Left renal pelvis (tissue), 4 donors: ENCODE measurements around the gene DNAH17. TPM values are rescaled to one million over a fixed set of nuclear protein-coding genes. Genes with fewer than 3 reads are reported as not detected.

Source experiments
- DNase-seq, 4 donors: peaks; one replicate each; pipeline ENCODE4 v3.0.0-alpha.2; 2013; ENCODE audit warnings: low read depth in 4 of 4, low spot score in 3 of 4
- polyA plus RNA-seq, 4 donors: library from polyadenylated mRNA; unstranded; fragments of 120-200 nt; gene quantifications; one replicate each; pipeline ENCODE4 v1.2.1, GENCODE V29; 2013; ENCODE audit not compliant: insufficient read length in 4 of 4

Gene DNAH17
- polyA plus RNA-seq, 4 donors, result 1.5 to 4.8 (median 2.2) TPM

DNA sequence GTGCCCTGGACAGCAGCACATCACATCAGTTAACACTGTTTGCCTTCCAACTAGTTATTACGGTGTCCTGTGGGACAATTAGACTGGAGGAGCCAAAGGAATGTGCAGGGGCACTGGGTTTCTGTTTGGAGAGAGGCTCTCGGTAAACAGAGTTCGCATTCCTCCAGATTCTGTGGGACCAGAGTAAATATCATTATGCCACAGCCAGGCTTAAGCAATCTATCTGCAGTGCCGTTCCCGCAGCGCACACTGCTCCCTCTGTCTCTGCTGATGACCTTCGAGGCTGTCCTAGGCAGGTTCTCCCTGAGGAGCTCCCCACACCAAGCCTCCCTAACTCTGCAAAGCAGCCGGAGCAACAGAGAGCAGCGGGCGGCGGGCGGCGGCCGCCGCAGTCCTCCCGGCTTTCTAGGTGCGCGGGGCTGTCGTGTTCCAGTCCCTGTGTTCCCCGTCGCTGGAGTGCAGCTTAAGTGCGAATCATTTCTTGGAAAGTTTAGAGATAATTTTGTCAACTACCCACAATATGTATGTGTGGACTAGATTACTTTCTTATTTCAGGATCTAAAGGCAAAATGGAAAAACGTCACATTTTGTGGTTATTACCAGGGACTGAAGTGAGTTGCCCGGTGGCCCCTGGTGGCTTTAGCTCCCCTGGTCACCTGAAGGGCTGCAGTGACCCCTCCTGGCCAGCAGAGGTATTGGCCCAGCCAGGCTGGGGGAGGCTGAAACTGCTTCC lies 155.5 kb downstream of the DNAH17 start:
- no peak for DNase-seq

DNA sequence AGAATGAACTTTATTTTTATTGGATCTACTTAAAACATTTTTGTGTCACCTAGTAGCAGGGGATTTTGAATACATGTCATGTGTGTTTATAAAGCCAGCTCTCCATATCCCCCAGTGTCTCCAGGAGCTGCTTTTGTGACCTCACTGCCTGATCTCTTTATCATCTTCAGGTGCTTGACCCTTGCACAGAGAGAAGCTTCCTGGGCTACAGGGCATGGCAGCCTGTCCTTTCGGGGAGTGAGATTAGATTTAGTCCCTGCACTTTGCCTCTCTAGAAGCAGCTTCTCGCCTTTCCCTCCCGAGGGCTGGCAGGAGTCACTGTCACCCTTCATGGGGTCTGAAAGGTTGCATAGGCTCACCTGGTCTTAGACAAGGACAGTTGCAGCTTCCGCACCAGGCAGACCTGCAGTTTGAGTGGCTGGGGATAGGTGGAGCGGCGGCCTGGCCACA lies 156.1 kb downstream of the DNAH17 start:
- no peak for DNase-seq

DNA sequence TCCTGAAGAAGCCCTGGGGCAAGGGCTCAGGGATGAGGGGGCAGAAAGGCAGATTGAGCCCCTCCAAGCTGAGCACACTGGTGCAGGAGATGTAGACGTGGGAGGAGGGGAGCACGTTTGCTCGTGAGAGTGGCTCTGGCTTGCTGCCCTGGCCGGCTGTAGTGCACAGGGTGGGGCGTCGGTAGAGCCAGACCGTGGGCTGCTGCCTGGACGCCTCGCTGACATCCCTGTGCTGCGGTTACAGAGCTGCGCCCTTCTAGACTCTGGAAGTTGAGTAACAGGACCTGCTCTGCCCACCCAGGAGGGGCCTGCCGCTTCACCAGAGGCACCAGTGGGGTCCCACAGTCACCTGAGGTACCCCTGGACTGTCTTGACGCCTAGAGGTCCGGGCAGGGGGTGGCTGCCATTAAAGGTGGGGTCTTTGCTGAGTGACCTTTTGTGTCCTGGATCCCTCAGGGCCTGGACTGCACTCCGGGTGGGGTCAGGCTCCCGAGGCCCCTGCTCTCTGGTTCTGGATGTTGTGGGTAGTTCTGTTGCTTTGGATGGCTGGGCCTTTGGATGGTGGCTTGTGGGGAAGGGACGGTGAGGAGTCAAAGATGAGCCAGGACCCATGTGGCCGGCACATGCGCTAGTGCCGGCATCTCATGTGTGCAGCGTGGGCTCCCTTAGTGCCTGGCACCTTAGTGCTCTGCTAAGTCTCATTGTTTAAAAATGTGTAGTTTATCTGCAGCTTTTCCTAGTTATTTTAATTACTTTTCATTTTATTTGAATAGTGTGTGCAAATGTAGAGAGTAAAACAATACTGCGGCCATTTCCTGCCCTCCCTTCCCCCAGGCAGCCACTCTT lies 157.0 kb downstream of the DNAH17 start:
- DNase-seq, result no peak

DNA sequence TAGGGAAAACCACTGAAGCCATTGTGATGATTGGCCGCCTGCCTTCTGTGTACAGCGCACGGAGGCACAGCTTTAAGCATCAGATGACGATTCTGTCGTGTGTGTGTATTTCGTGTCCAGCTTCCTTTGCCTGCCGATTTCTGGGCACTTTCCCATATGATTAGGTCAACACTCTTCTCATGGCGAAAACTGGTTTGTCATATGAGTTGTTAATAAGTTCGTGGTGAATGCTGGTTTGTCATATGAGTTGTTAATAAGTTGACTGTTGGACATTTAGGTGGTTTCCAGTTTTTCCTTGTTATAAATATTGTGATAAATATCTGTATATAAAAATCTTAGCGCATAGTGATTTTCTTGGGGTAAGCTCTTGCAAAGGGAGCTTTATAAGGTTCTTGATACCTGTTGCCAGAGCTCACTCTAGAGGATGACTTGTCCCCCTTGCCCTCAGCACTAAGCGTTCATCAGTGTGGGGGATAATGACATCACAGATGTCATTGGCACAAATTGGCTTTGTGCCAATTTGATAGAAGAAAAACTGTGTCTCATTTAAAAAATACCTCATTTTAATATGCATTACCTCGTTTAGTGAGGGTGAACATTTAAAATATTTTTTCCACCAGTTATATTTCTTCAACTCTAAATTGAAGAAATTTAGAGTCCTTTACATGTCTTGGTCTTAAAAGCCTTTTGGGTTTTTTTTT lies 158.7 kb downstream of the DNAH17 start:
- DNase-seq, result no peak

DNA sequence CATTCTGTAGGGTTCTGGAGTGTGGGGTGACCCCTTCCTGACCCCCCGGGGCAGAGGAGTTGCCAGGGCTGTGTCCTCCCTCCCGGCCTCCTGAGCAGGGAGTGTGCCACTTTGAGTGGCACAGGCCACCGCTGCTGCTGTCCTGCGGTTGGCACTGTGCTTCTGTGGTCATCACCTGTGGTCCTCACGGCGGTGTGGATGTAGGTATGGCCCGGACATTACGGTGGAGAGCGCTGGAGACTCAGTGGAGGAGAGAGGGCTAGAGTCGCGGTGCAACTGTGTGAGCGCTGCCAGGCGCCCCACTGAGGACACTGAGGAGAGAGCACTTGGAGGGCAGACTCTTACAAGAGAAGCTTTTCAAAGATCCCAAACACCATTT lies 159.7 kb downstream of the DNAH17 start:
- no peak for DNase-seq

DNA sequence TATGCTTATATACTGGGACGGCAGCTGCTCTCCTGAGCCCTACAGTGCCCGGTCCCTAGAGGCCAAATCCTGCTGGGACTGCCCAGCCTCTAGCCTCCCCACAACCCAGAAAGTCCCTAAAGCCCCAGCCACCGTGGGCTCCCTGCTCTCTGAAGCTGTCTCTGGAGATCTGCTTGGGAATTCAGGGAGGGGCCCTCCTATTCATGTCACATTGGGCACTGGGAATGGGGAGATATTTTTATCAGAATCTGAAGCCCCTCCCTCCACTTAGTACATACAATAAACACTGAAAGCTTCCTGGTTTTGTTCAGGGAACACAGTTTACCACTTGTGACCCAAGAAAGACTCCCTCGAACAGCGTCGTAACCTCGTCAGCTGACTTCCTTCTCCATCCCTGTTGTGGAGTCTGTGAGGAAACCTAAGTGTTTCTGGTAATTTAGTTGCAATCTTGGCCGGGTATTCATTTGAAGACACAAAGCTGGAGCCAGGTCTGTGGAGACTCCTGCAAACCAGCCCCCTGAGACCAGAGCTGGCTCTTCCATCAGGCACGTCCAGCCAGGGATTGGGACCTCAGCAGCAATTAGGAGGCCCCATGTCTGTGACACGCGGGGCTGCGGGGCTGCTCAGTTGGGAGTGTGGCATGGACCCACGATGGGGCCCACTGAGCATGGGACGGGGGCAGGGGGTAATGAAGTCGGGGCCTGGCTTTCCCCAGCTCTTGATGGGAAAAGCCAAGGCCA lies 160.2 kb downstream of the DNAH17 start:
- no peak for DNase-seq

DNA sequence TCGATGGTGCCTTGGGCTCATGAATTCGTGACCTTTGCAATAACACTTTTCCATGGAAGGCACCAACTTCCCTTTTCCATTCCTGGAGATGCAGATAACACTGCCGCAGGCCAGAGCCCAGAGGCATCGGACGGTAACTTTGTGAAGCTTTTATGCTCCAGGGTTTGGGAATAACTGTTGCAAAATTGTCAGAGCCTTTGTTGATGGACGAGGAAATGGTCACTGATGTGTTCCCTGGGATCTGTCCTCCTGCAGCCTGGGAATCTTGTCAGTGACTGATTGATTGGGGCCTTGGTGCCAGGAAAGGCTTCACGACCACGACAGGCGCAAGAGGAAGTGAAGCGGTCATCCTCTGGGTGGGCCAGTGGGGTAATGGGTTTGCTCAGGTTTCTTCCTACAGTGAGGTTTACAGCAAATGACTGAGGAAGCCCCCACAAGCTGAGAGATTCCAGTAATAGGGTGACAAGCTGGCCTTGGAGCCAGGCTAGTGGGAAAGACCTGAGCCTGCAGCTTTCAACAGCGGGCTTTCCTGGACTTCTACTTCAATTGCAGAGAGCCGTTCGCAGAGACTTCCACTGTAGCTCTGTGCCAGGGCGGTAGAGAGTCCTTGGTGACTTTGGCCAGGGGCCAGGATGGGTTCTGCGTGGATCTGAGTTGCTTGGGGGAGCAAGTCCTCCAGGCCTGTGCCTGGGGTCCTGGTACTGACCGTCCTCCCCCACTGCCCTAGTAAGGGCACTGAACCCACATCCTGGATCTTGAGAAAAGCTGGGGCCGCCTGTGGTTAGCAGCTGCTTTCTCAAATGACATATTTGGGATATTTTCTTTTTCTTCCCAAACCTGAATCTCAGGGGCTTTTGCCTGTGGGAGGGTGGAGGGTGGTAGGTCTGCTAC lies 161.1 kb downstream of the DNAH17 start:
- no peak for DNase-seq

DNA sequence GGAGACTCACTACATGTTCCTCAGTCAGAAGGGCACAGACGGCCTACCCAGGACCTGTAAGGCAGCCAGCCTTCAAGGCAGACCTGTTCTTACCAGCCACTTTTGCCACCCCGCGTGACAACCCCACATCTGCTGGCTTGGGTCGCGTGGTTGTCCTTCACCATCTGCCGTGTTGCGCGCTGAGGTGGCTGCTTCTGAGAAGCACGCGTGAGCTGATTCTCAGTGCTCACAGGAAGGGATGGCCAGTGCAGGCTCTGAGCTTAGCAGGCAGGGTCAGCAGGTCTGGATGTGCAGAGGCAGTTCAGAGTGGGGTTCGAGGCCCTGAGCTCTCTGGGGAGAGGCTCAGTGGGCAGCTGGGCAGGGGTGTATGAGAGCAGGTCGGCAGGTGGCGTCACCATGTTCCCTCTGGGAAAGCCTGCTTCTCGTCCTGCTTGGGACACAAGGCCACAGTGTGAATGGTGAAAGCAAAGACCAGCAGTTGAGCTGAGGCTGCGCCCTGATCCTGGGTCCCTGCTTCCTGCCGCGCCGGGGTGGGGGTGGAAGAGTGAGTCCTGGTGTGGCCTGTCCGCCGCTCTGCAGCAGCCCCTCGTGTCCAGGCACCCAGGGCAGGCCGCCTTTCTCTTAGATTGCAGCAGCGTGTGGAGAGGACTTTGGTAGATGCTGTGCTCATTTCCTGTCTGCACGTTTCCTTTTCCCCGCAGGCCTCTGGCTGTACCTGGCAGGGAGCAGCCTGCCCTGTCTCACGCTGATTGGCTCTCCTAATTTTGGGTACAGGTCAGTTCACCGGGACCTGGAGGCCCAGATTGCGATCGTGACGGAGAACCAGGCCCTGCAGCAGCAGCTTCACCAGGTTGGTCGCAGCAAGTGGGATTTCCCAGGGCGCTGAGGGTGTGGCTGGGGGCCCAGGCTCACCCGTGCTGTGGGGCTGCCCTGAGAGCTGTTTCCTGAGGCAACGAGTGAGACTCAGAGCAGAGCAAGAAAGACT lies 162.7 kb downstream of the DNAH17 start:
- no peak for DNase-seq

DNA sequence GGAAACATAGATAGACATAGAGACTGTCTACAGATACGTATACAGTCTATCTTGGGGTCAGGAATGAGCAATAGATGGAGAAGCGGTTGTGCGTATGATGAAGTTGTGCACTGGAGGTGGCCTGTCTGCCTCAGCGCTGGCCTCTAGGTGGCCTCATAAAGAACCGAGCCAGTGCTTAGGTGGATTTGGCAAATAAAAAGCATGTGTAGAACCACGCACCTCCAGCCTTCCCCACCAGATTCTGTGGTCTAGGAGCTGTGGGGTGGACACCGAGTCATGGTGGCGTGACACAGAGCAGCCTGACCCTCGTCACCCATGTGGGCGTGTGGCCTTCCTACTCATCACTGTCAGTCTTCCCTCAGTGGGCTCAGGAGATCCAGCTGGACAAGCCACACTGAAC lies 164.8 kb downstream of the DNAH17 start:
- no peak for DNase-seq

DNA sequence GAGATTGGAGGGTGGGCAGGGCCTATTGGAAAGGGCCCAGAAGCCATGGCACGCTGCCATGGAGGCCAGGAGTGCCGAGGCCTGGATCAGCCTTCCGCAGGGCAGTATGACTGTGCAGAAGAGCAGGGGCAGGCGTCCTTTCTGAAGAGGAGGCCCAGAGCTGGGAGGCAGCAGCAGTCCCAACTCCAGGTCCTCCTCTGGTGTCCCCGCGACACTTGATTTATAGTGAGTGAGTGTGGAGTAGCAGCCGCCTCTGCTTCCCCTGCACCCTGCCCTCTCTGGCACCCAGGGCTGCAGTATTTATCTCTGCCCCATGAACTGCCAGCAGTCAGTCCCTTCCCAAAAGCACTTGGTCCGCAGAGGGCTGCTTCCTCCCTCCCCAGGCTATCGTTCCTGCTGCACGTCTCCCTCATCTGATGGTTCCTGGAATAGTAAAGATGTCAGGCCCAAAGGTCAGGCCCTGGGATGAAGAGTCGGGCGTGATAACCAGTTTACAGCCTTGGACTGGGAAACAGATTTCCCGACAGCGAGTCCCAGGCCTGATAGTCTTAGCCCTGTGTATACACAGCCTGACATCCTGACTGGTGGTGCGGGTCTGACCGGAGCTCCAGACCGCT lies 165.8 kb downstream of the DNAH17 start:
- DNase-seq, result no peak

DNA sequence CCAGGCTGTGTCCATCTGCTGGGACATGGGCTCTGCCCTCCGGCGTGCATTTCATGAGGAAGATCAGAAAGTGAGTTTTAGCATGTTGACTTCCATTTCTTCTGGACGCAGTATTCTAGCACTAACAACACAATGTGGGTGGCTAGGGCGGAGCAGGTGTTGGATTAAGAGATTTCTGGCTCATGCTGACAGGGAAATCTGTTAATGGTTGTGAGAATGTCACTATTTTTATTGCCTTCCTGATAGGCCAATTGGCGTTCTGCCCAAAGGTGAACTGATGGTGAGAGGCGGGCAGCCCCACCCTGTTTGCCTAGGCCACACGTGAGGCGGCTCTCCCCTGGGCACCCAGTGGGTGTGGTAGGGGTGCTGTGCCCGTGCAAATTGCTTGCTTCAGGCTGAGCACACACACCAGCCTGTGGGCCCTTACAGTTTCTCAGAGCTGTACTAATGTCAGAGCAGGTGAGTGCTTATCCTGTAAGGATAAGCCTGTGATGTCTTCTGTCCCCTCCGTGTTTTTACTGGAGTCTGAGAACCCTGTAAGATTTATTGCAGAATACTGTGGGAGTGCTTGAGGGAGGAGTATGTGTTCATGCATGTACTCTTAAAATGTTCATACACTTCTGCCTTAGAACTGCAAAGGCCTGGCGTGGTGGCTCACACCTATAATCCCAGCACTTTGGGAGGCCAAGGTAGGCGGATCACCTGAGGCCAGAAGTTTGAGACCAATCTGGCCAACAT lies 167.8 kb downstream of the DNAH17 start:
- no peak for DNase-seq

DNA sequence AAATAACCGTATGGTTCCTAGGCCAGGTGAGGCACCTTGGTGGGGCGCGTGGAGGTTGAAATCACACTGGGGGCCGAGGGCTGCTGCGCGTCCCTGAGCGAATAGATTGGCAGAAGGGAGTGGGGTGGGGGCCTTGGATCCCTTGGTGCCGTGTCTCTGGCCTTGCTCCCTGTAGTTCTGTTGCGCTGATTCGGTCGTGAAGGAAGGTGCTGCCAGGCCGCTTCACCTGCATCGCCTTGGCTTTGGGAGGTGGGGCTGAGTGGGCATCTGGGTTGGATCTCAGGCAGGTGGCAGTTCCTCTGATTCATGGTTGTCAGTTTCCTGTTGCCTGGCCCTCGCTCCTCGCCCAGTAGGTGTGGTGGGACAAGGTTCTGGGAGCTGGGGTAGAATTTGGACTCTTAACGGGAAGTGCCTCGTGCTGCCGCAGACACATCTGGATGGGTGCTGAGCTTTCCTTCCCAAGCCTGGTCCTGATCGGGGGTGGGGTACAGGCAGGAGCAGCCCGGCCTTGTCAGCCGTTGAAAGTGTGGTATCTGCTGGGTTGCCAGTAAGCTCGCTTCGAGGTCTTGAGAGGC lies 168.6 kb downstream of the DNAH17 start:
- no peak for DNase-seq

DNA sequence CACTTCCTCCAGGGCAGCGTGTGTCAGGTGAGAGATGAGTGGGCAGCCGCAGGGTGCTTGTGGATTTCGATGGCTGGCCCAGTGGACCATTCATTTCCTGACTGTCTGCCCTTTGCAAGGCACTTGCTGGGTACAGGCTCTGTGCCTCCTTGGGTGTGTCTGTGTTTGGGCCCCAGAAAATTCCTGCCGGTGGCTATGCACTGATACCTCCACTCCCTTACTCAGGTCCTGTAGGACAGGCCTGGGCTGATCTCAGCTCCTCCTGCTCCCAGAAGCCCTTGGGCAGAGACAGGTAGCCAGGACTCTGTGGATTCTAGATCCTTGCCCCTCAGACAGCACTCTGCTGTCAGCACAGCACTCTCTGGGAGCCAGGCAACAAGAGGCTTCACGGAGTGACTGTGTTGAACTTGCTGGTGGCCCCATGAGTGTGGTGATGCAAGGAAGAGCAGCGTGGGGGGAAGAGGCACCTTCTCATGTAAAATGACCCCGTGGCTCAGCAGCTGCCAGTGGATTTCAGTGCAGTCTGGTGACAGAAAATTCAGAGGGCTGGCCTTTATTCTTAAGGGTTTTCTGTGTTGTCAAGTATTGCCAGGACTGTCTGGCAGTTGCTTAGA lies 169.7 kb downstream of the DNAH17 start:
- no peak for DNase-seq

DNA sequence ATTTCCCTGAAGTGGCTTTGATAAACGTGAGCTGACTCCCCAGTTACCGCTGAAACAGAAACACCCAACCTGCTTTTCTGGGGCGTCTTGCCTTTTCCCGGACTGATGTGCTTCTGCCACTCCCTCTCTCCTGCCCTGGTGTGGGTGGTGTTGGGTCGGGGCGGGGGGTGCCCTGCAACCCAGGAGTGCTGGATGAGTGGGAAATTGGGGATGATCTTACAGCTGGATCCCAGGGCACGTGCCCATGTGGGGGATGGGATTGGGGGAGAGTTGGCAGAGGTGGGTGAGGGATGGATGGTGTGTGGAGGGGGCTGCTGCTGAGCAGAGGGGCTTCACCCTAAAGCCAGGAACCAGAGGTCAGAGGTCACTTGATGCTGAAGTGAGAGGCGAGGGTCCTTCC lies 170.3 kb downstream of the DNAH17 start:
- no peak for DNase-seq

DNA sequence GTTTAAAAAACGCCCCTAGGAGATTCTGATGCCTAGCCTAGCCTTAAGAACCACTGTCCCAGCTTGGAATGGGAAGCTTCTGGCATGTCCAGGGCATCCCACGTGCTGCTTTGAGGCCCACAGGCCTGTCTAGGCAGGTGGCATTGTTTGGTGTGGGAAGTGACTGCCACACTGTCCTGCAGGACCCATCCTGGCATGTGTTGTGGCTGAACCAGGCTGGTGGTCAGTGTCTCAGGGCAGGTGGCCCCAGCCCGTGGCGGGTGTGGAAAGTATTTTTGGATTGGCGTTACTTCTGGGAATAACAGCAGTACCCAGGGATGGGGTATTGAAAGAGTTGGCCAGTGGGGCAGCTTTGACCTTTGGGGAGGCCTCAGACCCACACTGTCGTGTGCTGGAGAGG lies 170.8 kb downstream of the DNAH17 start:
- no peak for DNase-seq

DNA sequence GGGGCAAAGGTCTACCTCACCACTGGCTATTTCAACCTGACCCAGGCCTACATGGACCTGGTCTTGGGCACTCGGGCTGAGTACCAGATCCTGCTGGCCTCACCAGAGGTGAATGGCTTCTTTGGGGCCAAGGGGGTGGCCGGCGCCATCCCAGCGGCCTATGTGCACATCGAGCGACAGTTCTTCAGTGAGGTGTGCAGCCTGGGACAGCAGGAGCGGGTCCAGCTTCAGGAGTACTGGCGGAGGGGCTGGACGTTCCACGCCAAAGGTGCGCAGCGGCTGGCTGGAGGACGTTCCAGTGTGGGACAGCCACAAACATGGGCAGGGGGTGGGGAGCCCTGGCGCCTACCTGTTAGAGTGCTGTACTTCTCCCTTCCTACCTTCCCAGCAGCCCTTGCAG lies 173.4 kb downstream of the DNAH17 start:
- DNase-seq, result no peak

DNA sequence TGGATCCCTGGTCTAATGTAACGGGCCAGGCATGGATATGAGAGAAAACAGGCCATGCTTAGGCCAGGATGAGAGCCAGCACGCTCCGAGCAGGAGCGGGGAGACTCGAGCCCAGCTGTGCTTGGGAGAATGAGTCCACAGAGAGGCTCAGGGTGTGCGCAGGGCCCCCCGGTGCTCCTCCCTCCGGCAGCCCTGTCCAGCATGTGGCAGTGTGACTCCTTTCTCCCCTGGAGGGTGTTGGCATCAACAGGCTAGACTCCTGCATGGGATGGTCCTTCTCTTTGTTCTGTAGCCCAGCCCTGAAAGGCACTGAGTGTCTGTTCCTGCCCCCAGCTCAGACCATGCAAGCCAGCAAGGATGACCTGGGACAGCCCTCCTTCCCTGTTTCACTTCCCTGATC lies 175.3 kb downstream of the DNAH17 start:
- no peak for DNase-seq
